ENCODE data around the gene RGS12. TPM values are rescaled to one million over a fixed set of nuclear protein-coding genes. Genes with fewer than 3 reads are reported as not detected.

The RGS12 gene
- polyA plus RNA-seq, 1 donor: 36.4 TPM

DNA sequence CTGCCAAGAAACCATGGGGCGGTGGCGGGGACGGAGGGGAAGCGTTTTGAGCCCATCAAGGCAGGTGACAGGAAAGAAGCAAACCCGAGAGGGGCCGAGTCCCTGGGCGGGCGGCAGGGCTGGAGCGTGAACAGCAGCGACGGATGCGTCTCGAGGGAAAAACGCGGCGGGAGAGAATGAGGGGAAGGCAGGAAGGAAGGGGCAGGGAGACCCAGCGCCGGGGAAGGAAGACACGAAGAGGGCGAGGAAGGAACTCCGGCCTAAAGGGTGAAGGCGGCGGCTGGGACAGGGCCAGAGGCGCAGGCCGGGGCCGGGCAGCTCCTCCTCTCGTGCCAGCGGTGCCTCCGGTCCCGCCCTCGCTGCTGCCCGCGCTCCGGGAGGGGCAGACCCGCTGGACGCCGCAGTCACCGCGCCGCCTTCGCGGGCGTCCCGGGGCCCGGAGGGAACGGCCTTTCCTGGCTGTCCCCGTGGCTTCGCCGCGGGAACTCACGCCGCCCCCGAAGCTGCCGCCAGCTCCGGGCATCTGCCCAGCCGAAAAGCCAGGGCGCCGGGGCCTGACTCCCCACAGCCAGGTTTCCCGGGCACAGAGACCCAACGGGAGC, 751 bp upstream of the RGS12 start:
- Histone ChIP-seq H3K9me3 (ENCODE audit: control insufficient read depth, low read depth, low read length) (no peaks in the 10 kb centered on the region), H3K4me3 (ENCODE audit: low read length) (peak overlapping the region; percentile 90), H3K27me3 (ENCODE audit: control insufficient read depth, insufficient read depth, low read length) (peaks cover 11% of the 10 kb centered on the region), H3K4me1 (ENCODE audit: control insufficient read depth, insufficient read depth, low read length) (peaks cover 19% of the 10 kb centered on the region), H3K27ac (ENCODE audit: low read length) (peak overlapping the region; percentile 88), H3K36me3 (ENCODE audit: control insufficient read depth, insufficient read depth, low read length) (no peaks in the 10 kb centered on the region)
- DNase-seq: no peak
- no CpG with 5 or more reads among the region's 60 CpGs for WGBS (ENCODE audit: insufficient coverage, low lambda C conversion rate)

GRCh38 chr4:3293401-3294391, 875 bp downstream of the RGS12 start:
- peak in 1 of 2 donors; percentile 39 for DNase-seq
- Histone ChIP-seq H3K9me3 (ENCODE audit: control insufficient read depth, low read depth, low read length) (no peaks in the 10 kb centered on the region), H3K4me3 (ENCODE audit: low read length) (peak overlapping the region; percentile 60), H3K27me3 (ENCODE audit: control insufficient read depth, insufficient read depth, low read length) (no peaks in the 10 kb centered on the region), H3K27ac (ENCODE audit: low read length) (no peak overlapping the region), H3K4me1 (ENCODE audit: control insufficient read depth, insufficient read depth, low read length) (peaks cover 19% of the 10 kb centered on the region), H3K36me3 (ENCODE audit: control insufficient read depth, insufficient read depth, low read length) (no peaks in the 10 kb centered on the region)
- no CpG with 5 or more reads among the region's 42 CpGs for WGBS (ENCODE audit: insufficient coverage, low lambda C conversion rate)

DNA sequence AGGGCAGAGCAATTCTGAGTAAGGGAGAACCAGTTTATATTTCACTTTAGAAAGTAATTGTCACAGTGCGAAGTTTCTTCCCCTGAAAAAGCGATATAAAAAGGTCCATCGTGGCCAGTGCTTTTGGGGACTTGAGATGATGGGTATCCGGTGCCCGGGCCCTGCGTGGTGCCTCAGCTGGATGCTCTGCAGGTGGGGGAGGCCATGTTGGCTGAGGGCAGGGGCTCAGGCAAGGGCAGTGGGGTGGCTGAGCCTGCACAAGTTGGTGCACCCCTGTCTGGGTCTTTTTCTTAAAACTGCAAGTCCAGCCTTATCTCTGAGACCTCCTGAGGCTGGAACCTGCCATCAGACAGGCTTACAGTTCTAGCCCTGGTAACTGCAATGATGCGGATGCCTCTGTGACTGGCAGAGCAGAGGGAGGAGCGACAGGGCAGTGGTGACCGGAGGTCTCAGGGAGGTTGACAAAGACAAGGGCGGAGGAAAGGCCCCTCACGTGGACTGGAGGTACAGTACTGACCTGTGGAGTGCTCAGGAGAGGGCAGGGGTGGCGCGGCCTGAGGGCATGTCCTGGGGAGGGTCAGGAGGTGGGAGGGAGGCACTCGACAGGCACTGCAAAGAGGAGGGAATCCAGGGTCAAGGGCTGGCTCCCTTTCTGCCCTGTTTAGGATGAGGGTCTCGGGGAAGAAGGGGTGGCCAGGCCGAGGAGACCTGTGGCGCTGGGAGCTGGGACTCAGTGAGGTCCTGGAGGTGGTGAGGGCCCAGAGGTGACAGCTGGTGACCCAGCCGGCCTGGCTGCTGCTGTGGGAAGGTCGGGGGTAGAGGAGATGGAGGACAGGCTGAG, 1.8 kb downstream of the RGS12 start:
- Histone ChIP-seq H3K4me1 (ENCODE audit: control insufficient read depth, insufficient read depth, low read length) (peaks cover 19% of the 10 kb centered on the region), H3K4me3 (ENCODE audit: low read length) (no peak overlapping the region), H3K36me3 (ENCODE audit: control insufficient read depth, insufficient read depth, low read length) (no peaks in the 10 kb centered on the region), H3K27me3 (ENCODE audit: control insufficient read depth, insufficient read depth, low read length) (no peaks in the 10 kb centered on the region), H3K27ac (ENCODE audit: low read length) (no peak overlapping the region), H3K9me3 (ENCODE audit: control insufficient read depth, low read depth, low read length) (no peaks in the 10 kb centered on the region)
- WGBS (ENCODE audit: insufficient coverage, low lambda C conversion rate): 100% methylated on average over 2 of the region's 19 CpGs
- no peak for DNase-seq

GRCh38 chr4:3295837-3296624, 3.2 kb downstream of the RGS12 start:
- peaks cover 17% of the 10 kb centered on the region for H3K4me1 ChIP-seq (ENCODE audit: control insufficient read depth, insufficient read depth, low read length)
- no peaks in the 10 kb centered on the region for H3K36me3 ChIP-seq (ENCODE audit: control insufficient read depth, insufficient read depth, low read length)
- WGBS (ENCODE audit: insufficient coverage, low lambda C conversion rate): no CpG with 5 or more reads among the region's 12 CpGs
- H3K9me3 ChIP-seq (ENCODE audit: control insufficient read depth, low read depth, low read length): no peaks in the 10 kb centered on the region
- no peak overlapping the region for H3K27ac ChIP-seq (ENCODE audit: low read length)
- H3K4me3 ChIP-seq (ENCODE audit: low read length): no peak overlapping the region
- DNase-seq: no peak
- H3K27me3 ChIP-seq (ENCODE audit: control insufficient read depth, insufficient read depth, low read length): no peaks in the 10 kb centered on the region

- WGBS (ENCODE audit: insufficient coverage, low lambda C conversion rate): no CpG with 5 or more reads among the region's 8 CpGs
- no peaks in the 10 kb centered on the region for H3K36me3 ChIP-seq (ENCODE audit: control insufficient read depth, insufficient read depth, low read length)
- no peaks in the 10 kb centered on the region for H3K27me3 ChIP-seq (ENCODE audit: control insufficient read depth, insufficient read depth, low read length)
- H3K9me3 ChIP-seq (ENCODE audit: control insufficient read depth, low read depth, low read length): no peaks in the 10 kb centered on the region
- H3K27ac ChIP-seq (ENCODE audit: low read length): no peak overlapping the region
- no peak for DNase-seq
- H3K4me3 ChIP-seq (ENCODE audit: low read length): no peak overlapping the region
- H3K4me1 ChIP-seq (ENCODE audit: control insufficient read depth, insufficient read depth, low read length): peaks cover 12% of the 10 kb centered on the region
Measured at GRCh38 chr4:3296651-3297050, 3.8 kb downstream of the RGS12 start.

- WGBS (ENCODE audit: insufficient coverage, low lambda C conversion rate): 100% methylated on average over 4 of the region's 13 CpGs
- peaks cover 10% of the 10 kb centered on the region for H3K4me1 ChIP-seq (ENCODE audit: control insufficient read depth, insufficient read depth, low read length)
- no peak overlapping the region for H3K4me3 ChIP-seq (ENCODE audit: low read length)
- no peaks in the 10 kb centered on the region for H3K27me3 ChIP-seq (ENCODE audit: control insufficient read depth, insufficient read depth, low read length)
- no peak for DNase-seq
- no peaks in the 10 kb centered on the region for H3K36me3 ChIP-seq (ENCODE audit: control insufficient read depth, insufficient read depth, low read length)
- H3K27ac ChIP-seq (ENCODE audit: low read length): no peak overlapping the region
- H3K9me3 ChIP-seq (ENCODE audit: control insufficient read depth, low read depth, low read length): no peaks in the 10 kb centered on the region
Measured at GRCh38 chr4:3297066-3297859, 4.4 kb downstream of the RGS12 start.

DNA sequence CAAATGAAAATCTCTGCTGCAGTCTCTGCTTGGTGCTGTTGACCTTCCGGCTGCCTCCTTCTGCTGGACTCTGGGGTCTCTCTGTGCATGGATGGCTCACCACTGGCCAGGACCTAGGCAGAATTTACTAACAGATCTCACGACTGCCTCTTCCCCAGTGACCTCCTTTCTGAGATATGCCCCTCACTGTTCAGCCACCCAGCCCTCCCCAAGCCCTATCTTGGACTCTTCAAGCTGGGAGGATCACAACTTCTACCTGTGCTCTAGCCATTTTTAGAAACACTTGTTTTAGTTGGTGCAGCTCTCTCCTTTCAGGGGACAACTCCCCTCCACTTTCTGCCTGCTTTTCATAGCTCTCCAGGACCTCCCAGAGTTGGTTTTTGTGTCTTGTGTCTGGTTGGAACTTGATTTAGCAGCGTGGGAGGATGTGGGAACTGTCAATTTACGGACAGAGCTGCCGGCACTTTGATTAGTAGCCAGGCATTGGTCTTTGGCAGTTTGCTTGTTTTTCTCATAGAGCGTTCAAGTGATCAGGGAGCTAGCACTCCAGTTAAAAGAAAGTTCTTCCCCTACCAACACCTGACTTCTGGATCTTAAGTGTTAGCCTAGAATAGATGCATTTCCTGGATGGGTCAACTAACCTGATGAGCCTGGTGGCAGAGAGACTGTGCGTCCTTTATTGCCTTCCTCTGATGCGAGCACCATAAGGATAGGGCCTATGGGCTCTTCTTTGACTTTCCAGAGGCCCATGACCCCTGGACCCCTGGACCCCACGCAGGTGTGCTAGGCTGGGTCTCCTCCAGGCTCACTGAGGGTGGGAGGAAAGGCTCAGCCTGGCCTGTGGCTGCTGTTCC, 6.5 kb downstream of the RGS12 start:
- Histone ChIP-seq H3K9me3 (ENCODE audit: control insufficient read depth, low read depth, low read length) (no peaks in the 10 kb centered on the region), H3K4me1 (ENCODE audit: control insufficient read depth, insufficient read depth, low read length) (peaks cover 2% of the 10 kb centered on the region), H3K4me3 (ENCODE audit: low read length) (no peak overlapping the region), H3K36me3 (ENCODE audit: control insufficient read depth, insufficient read depth, low read length) (no peaks in the 10 kb centered on the region), H3K27ac (ENCODE audit: low read length) (no peak overlapping the region), H3K27me3 (ENCODE audit: control insufficient read depth, insufficient read depth, low read length) (no peaks in the 10 kb centered on the region)
- WGBS (ENCODE audit: insufficient coverage, low lambda C conversion rate): no CpG with 5 or more reads among the region's 9 CpGs
- no peak for DNase-seq

DNA sequence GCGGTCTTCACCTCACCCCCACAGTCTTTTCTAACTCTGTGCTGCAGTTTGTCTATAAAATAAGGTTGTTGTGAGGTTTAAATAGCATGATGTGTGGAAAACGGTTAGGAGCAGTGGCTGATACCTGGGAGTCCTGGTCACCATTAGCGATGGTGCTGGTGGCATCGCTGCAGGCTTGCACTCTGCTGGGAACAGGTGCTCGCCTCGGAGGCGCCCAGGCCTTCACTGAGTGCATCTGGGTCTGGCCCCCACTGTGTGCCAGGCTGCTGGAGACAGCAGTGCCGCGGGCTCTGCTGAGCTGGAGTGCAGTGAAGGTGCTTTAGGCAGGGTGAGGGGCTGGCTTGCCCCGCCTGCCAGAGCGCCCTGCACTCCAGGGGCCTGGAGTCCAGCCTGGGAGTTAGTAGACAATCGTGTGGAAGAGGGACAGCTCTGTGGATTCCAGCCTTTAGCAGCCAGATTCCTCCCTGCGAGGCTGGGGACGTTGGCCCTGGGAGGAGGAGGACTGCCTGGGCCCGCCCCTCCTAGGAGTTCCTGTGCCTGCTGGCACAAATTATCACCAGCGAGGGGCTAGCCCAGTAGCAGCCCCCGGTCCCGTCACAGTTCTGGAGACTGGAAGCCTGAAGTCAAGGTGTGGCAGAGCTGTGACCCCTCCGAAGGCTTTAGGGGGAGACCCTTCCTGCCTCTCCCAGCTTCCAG, 7.3 kb downstream of the RGS12 start:
- Histone ChIP-seq H3K9me3 (ENCODE audit: control insufficient read depth, low read depth, low read length) (no peaks in the 10 kb centered on the region), H3K4me3 (ENCODE audit: low read length) (no peak overlapping the region), H3K27me3 (ENCODE audit: control insufficient read depth, insufficient read depth, low read length) (no peaks in the 10 kb centered on the region), H3K27ac (ENCODE audit: low read length) (no peak overlapping the region), H3K4me1 (ENCODE audit: control insufficient read depth, insufficient read depth, low read length) (peaks cover under 1% of the 10 kb centered on the region), H3K36me3 (ENCODE audit: control insufficient read depth, insufficient read depth, low read length) (no peaks in the 10 kb centered on the region)
- DNase-seq: no peak
- no CpG with 5 or more reads among the region's 19 CpGs for WGBS (ENCODE audit: insufficient coverage, low lambda C conversion rate)
